Skin of body (tissue), 2 donors: ENCODE measurements around the gene MFGE8. TPM values are rescaled to one million over a fixed set of nuclear protein-coding genes. Genes with fewer than 3 reads are reported as not detected.
"Not testable (repeated sequence)": the region's sequence is repeated elsewhere in the genome, so short reads cannot be mapped to it uniquely, and the experiment has no call there.

Experiments
- DNase-seq: peaks from one replicate; lab custom pipeline; 2025; lab: John Stamatoyannopoulos, UW
- total RNA-seq: library from RNA; depleted of rRNA; stranded (reverse); fragments of >200 nt; gene quantifications from one replicate; pipeline ENCODE4 v1.2.3, GENCODE V29; 2014

Gene MFGE8
- total RNA-seq: 51.5 TPM

GRCh38 chr15:88913017-88913849 is at the start of gene MFGE8:
Gene MFGE8, minus strand, starts transcription at chr15:88913379. Its CDS starts 60 bp downstream, at chr15:88913319.
- DNase-seq: peak; percentile 68

GRCh38 chr15:88959445-88959844 is 46.3 kb upstream of the MFGE8 start:
- no peak for DNase-seq

GRCh38 chr15:88956906-88957305 is 43.7 kb upstream of the MFGE8 start:
- DNase-seq: no peak

- no peak for DNase-seq
Observed at GRCh38 chr15:88956263-88956662, 43.1 kb upstream of the MFGE8 start.

GRCh38 chr15:88954431-88955277 is 41.5 kb upstream of the MFGE8 start:
- no peak for DNase-seq

- no peak for DNase-seq
Observed at GRCh38 chr15:88950600-88951160, 37.5 kb upstream of the MFGE8 start.

GRCh38 chr15:88949734-88950400 is 36.7 kb upstream of the MFGE8 start:
- no peak for DNase-seq

- DNase-seq: no peak
Observed at GRCh38 chr15:88940110-88940675, 27.0 kb upstream of the MFGE8 start.

- no peak for DNase-seq
Observed at GRCh38 chr15:88939486-88939806, 26.3 kb upstream of the MFGE8 start.

GRCh38 chr15:88938802-88939485 is 25.8 kb upstream of the MFGE8 start:
- no peak for DNase-seq

GRCh38 chr15:88934449-88934848 is 21.3 kb upstream of the MFGE8 start:
- not testable (repeated sequence) for DNase-seq

- no peak for DNase-seq
Observed at GRCh38 chr15:88932875-88933330, 19.7 kb upstream of the MFGE8 start.

- peak; percentile 40 for DNase-seq
Observed at GRCh38 chr15:88932271-88932874, 19.2 kb upstream of the MFGE8 start.

GRCh38 chr15:88930579-88930978 is 17.4 kb upstream of the MFGE8 start:
- DNase-seq: no peak

GRCh38 chr15:88929358-88930098 is 16.3 kb upstream of the MFGE8 start:
- DNase-seq: not testable (repeated sequence)

- DNase-seq: not testable (repeated sequence)
Observed at GRCh38 chr15:88928192-88928591, 15.0 kb upstream of the MFGE8 start.

- not testable (repeated sequence) for DNase-seq
Observed at GRCh38 chr15:88925648-88926047, 12.5 kb upstream of the MFGE8 start.

- not testable (repeated sequence) for DNase-seq
Observed at GRCh38 chr15:88920892-88921435, 7.8 kb upstream of the MFGE8 start.
